ENCODE results near the gene ARHGAP45. TPM values are rescaled to one million over a fixed set of nuclear protein-coding genes. Genes with fewer than 3 reads are reported as not detected.

Gene ARHGAP45
- total RNA-seq, 2 donors from 2014 or later, result 27.4 to 37.9 TPM

DNA sequence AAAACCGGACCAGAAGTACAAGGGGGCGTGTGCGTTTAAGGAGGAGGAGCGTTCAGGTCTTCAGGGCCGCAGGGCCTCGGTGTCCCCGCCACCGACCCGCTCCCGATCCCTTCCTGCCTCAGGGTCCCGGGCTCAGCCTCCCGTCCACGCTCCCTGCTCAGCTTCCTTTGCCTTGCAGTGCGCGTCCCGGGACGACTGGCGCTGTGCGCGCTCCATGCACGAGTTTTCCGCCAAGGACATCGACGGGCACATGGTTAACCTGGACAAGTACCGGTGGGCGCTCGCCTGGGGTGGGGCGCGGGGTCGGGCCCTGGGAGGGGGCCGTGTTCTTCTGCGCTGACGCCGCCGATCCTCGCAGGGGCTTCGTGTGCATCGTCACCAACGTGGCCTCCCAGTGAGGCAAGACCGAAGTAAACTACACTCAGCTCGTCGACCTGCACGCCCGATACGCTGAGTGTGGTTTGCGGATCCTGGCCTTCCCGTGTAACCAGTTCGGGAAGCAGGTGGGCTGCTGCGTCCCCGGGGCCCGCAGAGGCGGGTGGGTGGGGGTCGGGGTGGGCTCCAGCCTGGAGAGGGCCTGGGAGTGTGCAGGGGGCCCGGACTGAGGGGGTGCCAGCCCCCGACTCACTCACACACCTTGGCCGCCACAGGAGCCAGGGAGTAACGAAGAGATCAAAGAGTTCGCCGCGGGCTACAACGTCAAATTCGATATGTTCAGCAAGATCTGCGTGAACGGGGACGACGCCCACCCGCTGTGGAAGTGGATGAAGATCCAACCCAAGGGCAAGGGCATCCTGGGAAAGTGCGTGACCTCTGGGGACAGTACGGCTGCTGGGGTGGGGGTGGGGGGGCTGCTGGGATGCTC is 38.3 kb downstream of the ARHGAP45 start:
- Histone ChIP-seq H3K27ac (peak overlapping the region; percentile 97), H3K9me3 (no peaks in the 10 kb centered on the region), H3K9ac (ENCODE audit: low read depth in 2 of 2, low read length in 2 of 2) (peak overlapping the region; percentile 81 to 95), H3K36me3 (peaks cover 21% of the 10 kb centered on the region), H3K27me3 (no peaks in the 10 kb centered on the region), H3K4me3 (peak overlapping the region; percentile 56), H3K4me1 (peaks cover 22% of the 10 kb centered on the region)
- intact Hi-C loops (cut with DNase I), result no loop called here
- TF ChIP-seq, protein P1, sequence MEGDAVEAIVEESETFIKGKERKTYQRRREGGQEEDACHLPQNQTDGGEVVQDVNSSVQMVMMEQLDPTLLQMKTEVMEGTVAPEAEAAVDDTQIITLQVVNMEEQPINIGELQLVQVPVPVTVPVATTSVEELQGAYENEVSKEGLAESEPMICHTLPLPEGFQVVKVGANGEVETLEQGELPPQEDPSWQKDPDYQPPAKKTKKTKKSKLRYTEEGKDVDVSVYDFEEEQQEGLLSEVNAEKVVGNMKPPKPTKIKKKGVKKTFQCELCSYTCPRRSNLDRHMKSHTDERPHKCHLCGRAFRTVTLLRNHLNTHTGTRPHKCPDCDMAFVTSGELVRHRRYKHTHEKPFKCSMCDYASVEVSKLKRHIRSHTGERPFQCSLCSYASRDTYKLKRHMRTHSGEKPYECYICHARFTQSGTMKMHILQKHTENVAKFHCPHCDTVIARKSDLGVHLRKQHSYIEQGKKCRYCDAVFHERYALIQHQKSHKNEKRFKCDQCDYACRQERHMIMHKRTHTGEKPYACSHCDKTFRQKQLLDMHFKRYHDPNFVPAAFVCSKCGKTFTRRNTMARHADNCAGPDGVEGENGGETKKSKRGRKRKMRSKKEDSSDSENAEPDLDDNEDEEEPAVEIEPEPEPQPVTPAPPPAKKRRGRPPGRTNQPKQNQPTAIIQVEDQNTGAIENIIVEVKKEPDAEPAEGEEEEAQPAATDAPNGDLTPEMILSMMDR (IDR thresholded peaks at IDR 0.05), result no peak
- DNase-seq, result peak; percentile 55

DNA sequence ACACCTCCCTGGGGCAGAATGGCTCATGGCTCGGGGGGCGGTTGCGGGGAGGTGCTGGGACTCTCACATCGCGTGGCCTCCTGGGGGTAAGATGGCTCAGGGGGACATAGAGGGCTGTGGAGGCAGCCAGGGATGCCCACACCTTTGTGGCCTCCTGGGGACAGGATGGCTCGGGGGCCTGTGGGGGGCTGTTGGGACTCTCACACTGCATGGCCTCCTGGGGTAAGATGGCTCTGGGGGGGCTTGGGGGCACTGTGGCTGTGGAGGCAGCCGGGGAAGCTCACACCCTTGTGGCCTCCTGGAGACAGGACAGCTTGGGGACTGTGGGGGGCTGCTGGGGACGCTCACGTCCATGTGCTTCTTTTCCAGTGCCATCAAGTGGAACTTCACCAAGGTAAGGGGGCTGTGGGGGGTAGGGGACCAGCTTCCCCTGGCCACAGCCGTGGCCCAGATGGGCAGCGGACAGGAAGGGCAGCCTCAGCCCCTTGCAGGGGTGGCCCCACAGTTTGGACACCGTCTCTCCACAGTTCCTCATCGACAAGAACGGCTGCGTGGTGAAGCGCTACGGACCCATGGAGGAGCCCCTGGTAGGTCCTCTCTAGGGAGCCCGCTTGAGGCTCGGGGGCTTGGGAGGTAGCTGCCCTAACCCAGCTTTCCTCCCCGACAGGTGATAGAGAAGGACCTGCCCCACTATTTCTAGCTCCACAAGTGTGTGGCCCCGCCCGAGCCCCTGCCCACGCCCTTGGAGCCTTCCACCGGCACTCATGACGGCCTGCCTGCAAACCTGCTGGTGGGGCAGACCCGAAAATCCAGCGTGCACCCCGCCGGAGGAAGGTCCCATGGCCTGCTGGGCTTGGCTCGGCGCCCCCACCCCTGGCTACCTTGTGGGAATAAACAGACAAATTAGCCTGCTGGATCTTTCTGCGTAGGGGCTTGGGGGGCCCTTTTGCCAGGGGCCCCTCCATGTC is 39.2 kb downstream of the ARHGAP45 start:
- H3K27ac ChIP-seq, result no peak overlapping the region
- H3K4me1 ChIP-seq, result peaks cover 22% of the 10 kb centered on the region
- H3K9me3 ChIP-seq, result no peaks in the 10 kb centered on the region
- TF ChIP-seq, protein P1 (IDR thresholded peaks at IDR 0.05), result no peak
- peak overlapping the region in 1 of 2 donors; percentile 43 for H3K9ac ChIP-seq (ENCODE audit: low read depth in 2 of 2, low read length in 2 of 2)
- H3K36me3 ChIP-seq, result peaks cover 25% of the 10 kb centered on the region
- intact Hi-C loops (cut with DNase I), result no loop called here
- no peaks in the 10 kb centered on the region for H3K27me3 ChIP-seq
- H3K4me3 ChIP-seq, result no peak overlapping the region
- peak; percentile 30 for DNase-seq

DNA sequence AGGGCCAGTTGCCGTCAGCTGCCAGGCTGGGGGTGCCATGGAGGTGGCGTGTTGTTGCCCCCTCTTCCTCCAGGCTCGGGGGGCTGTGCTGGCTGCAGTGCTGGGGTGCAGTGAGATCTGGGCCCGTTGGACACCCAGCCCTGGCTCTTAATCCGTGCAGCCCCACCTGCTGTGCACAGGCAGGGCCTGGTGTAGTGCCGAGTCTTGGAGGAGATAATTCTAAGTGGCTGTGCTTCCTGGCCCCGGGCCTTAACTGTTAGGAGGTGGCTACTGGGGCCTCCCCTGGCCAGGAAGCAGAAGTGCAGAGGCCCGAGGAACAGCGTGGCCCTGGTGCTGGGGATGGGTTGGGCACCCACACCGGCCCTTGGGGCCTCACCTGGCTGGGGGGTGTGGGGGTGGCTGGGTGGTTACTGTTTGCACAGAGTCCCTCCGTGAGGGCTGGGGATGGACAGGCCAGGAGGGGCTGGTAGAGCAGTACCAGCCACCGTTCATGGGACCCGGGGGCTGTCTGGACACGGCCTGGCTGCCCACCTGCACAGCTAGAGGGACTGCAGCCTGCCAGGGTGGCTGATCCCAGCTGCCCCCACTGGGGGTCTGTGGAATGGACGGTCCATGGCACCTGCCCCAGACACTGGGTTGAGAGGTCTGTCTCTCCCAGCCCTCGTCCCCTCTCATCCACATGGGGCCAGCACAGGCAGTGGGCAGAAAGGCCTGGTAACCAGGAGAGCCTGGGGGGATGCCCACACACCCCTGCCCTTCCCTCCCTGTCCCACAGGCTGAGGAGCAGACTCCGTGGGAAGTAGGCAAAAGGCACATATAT is 40.1 kb downstream of the ARHGAP45 start:
- peaks cover 22% of the 10 kb centered on the region for H3K4me1 ChIP-seq
- intact Hi-C loops (cut with DNase I), result no loop called here
- no peak overlapping the region for H3K4me3 ChIP-seq
- DNase-seq, result peak; percentile 26
- H3K27ac ChIP-seq, result no peak overlapping the region
- H3K27me3 ChIP-seq, result no peaks in the 10 kb centered on the region
- TF ChIP-seq, protein P1 (IDR thresholded peaks at IDR 0.05), result no peak
- H3K36me3 ChIP-seq, result peaks cover 28% of the 10 kb centered on the region
- no peak overlapping the region for H3K9ac ChIP-seq (ENCODE audit: low read depth in 2 of 2, low read length in 2 of 2)
- no peaks in the 10 kb centered on the region for H3K9me3 ChIP-seq

DNA sequence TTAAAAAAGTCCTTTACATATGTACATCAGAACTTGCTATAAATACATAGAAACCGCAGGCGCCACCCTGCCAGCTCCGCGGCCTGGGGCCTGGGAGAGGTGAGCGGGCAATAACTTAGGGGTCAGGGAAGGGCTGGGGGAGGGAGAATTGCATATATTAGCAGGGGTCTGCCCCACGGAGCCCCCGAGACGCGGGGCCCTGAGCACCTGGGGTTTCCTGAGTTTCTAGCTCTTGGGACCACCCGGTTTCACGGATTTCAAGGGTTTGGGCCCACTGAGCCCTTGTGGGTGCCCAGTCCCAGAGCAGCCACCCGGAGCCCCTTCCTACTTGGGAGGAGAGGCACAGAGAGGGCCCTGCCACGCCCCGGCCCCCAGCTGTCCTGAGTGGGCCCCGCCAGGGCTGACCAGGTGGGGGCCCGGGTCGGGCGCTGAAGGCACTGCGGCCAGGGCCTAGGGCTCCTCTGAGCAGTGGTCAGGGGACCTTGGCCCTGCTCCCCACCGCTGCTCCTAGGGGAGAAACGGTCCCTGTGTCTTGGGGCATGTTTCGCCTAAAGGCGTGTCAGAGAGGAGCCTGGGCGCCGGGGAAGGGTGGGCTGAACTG is 40.8 kb downstream of the ARHGAP45 start:
- H3K27ac ChIP-seq, result no peak overlapping the region
- no peaks in the 10 kb centered on the region for H3K9me3 ChIP-seq
- peaks cover 28% of the 10 kb centered on the region for H3K36me3 ChIP-seq
- H3K9ac ChIP-seq (ENCODE audit: low read depth in 2 of 2, low read length in 2 of 2), result no peak overlapping the region
- no peaks in the 10 kb centered on the region for H3K27me3 ChIP-seq
- TF ChIP-seq, protein P1 (IDR thresholded peaks at IDR 0.05), result no peak
- intact Hi-C loops (cut with DNase I), result no loop called here
- peaks cover 22% of the 10 kb centered on the region for H3K4me1 ChIP-seq
- DNase-seq, result no peak
- H3K4me3 ChIP-seq, result no peak overlapping the region
